Fibroblast of upper back skin (primary cell): ENCODE data around the gene ZNF236.
"Not testable (repeated sequence)": the region's sequence is repeated elsewhere in the genome, so short reads cannot be mapped to it uniquely, and the experiment has no call there.

Source experiments
- DNase-seq: peaks from one replicate; pipeline ENCODE4 v3.0.0-alpha.2; 2013

The ZNF236 gene

GRCh38 chr18:76914314-76914713 lies 92.0 kb downstream of the ZNF236 start:
- no peak for DNase-seq

GRCh38 chr18:76914796-76915195 lies 92.4 kb downstream of the ZNF236 start:
- DNase-seq, result no peak

GRCh38 chr18:76915456-76915855 lies 93.1 kb downstream of the ZNF236 start:
- no peak for DNase-seq

GRCh38 chr18:76920974-76921373 lies 98.6 kb downstream of the ZNF236 start:
- DNase-seq, result no peak

- peak; percentile 25 for DNase-seq
These were observed 99.8 kb downstream of the ZNF236 start for GRCh38 chr18:76922107-76922506.

GRCh38 chr18:76923485-76924085 lies 101.2 kb downstream of the ZNF236 start:
- DNase-seq, result no peak

GRCh38 chr18:76925501-76925900 lies 103.1 kb downstream of the ZNF236 start:
- no peak for DNase-seq

- DNase-seq, result no peak
These were observed 104.9 kb downstream of the ZNF236 start for GRCh38 chr18:76927223-76927725.

GRCh38 chr18:76928179-76928868 lies 106.0 kb downstream of the ZNF236 start:
- no peak for DNase-seq

GRCh38 chr18:76931171-76931570 lies 108.8 kb downstream of the ZNF236 start:
- no peak for DNase-seq

GRCh38 chr18:76932026-76932819 lies 109.9 kb downstream of the ZNF236 start:
- peak; percentile 39 for DNase-seq

GRCh38 chr18:76935722-76936337 lies 113.5 kb downstream of the ZNF236 start:
- no peak for DNase-seq

- DNase-seq, result no peak
These were observed 114.5 kb downstream of the ZNF236 start for GRCh38 chr18:76936877-76937276.

GRCh38 chr18:76937597-76937996 lies 115.2 kb downstream of the ZNF236 start:
- peak; percentile 16 for DNase-seq

GRCh38 chr18:76938619-76939018 lies 116.3 kb downstream of the ZNF236 start:
- no peak for DNase-seq

GRCh38 chr18:76941284-76941683 lies 118.9 kb downstream of the ZNF236 start:
- DNase-seq, result no peak

GRCh38 chr18:76943542-76944339 lies 121.4 kb downstream of the ZNF236 start:
- DNase-seq, result peak; percentile 56

GRCh38 chr18:76944346-76944745 lies 122.0 kb downstream of the ZNF236 start:
- not testable (repeated sequence) for DNase-seq

GRCh38 chr18:76948345-76948744 lies 126.0 kb downstream of the ZNF236 start:
- no peak for DNase-seq

GRCh38 chr18:76951456-76952247 lies 129.3 kb downstream of the ZNF236 start:
- DNase-seq, result no peak

- no peak for DNase-seq
These were observed 130.4 kb downstream of the ZNF236 start for GRCh38 chr18:76952747-76953146.

- no peak for DNase-seq
These were observed 130.8 kb downstream of the ZNF236 start for GRCh38 chr18:76953156-76953555.
